Measurements from ENCODE around the gene DIO2. TPM values are rescaled to one million over a fixed set of nuclear protein-coding genes. Genes with fewer than 3 reads are reported as not detected.

The DIO2 gene
- total RNA-seq, 2 donors from 2014 or later, result 0.04 to 0.57 TPM

- H3K9ac ChIP-seq (ENCODE audit: extremely low read depth, low read length, poor library complexity, severe bottlenecking), result no peak overlapping the region
- Mint-ChIP-seq H3K36me3 (ENCODE audit: low read depth) (no peaks in the 10 kb centered on the region), H3K9me3 (peaks cover 69% of the 10 kb centered on the region), H3K27ac (no peak overlapping the region), H3K4me3 (no peak overlapping the region), H3K4me1 (no peaks in the 10 kb centered on the region), H3K27me3 (ENCODE audit: insufficient read depth) (no peaks in the 10 kb centered on the region)
- TF ChIP-seq CTCF (conservative IDR thresholded peaks at IDR 0.05), result no peak
- H3K4me1 ChIP-seq (ENCODE audit: control insufficient read depth, insufficient read depth, low read length), result no peaks in the 10 kb centered on the region
- no peaks in the 10 kb centered on the region for H3K27me3 ChIP-seq (ENCODE audit: control insufficient read depth, insufficient read depth, low read length, poor library complexity, severe bottlenecking)
- peaks cover 27% of the 10 kb centered on the region for H3K9me3 ChIP-seq (ENCODE audit: control insufficient read depth, low read length)
- H3K27ac ChIP-seq (ENCODE audit: low read depth, low read length), result no peak overlapping the region
- 80 to 91% methylated on average over 2 to 3 of the region's 3 CpGs for WGBS, 2 experiments (ENCODE audit: insufficient coverage in 1 of 2, insufficient read length in 1 of 2)
- H3K36me3 ChIP-seq (ENCODE audit: control insufficient read depth, insufficient read depth, low read length), result no peaks in the 10 kb centered on the region
- no peak for DNase-seq
- no peak overlapping the region for H3K4me3 ChIP-seq (ENCODE audit: low read length)
These were observed 25.8 kb upstream of the DIO2 start for GRCh38 chr14:80237143-80237542.

- H3K27me3 Mint-ChIP-seq (ENCODE audit: insufficient read depth), result no peaks in the 10 kb centered on the region
- peaks cover 73% of the 10 kb centered on the region for H3K9me3 Mint-ChIP-seq
- H3K27ac Mint-ChIP-seq, result no peak overlapping the region
- no peak for DNase-seq
- TF ChIP-seq CTCF (conservative IDR thresholded peaks at IDR 0.05), result no peak
- no peaks in the 10 kb centered on the region for H3K27me3 ChIP-seq (ENCODE audit: control insufficient read depth, insufficient read depth, low read length, poor library complexity, severe bottlenecking)
- no peaks in the 10 kb centered on the region for H3K36me3 ChIP-seq (ENCODE audit: control insufficient read depth, insufficient read depth, low read length)
- no peak overlapping the region for H3K27ac ChIP-seq (ENCODE audit: low read depth, low read length)
- H3K9me3 ChIP-seq (ENCODE audit: control insufficient read depth, low read length), result peaks cover 27% of the 10 kb centered on the region
- no peaks in the 10 kb centered on the region for H3K4me1 ChIP-seq (ENCODE audit: control insufficient read depth, insufficient read depth, low read length)
- WGBS, 2 experiments (ENCODE audit: insufficient coverage in 1 of 2, insufficient read length in 1 of 2), result 83 to 100% methylated on average over 1 to 2 of the region's 2 CpGs
- H3K4me1 Mint-ChIP-seq, result no peaks in the 10 kb centered on the region
- no peak overlapping the region for H3K4me3 ChIP-seq (ENCODE audit: low read length)
- H3K36me3 Mint-ChIP-seq (ENCODE audit: low read depth), result no peaks in the 10 kb centered on the region
- H3K9ac ChIP-seq (ENCODE audit: extremely low read depth, low read length, poor library complexity, severe bottlenecking), result no peak overlapping the region
- no peak overlapping the region for H3K4me3 Mint-ChIP-seq
These were observed 22.3 kb upstream of the DIO2 start for GRCh38 chr14:80233470-80234089.

GRCh38 chr14:80231702-80232101 is 20.4 kb upstream of the DIO2 start:
- no peak for TF ChIP-seq CTCF (conservative IDR thresholded peaks at IDR 0.05)
- Histone ChIP-seq H3K27ac (ENCODE audit: low read depth, low read length) (no peak overlapping the region), H3K9me3 (ENCODE audit: control insufficient read depth, low read length) (peaks cover 10% of the 10 kb centered on the region), H3K9ac (ENCODE audit: extremely low read depth, low read length, poor library complexity, severe bottlenecking) (no peak overlapping the region), H3K27me3 (ENCODE audit: control insufficient read depth, insufficient read depth, low read length, poor library complexity, severe bottlenecking) (no peaks in the 10 kb centered on the region), H3K36me3 (ENCODE audit: control insufficient read depth, insufficient read depth, low read length) (no peaks in the 10 kb centered on the region), H3K4me3 (ENCODE audit: low read length) (no peak overlapping the region), H3K4me1 (ENCODE audit: control insufficient read depth, insufficient read depth, low read length) (no peaks in the 10 kb centered on the region)
- H3K36me3 Mint-ChIP-seq (ENCODE audit: low read depth), result no peaks in the 10 kb centered on the region
- 67 to 91% methylated on average over 1 to 2 of the region's 2 CpGs for WGBS, 2 experiments (ENCODE audit: insufficient coverage in 1 of 2, insufficient read length in 1 of 2)
- H3K27me3 Mint-ChIP-seq (ENCODE audit: insufficient read depth), result no peaks in the 10 kb centered on the region
- H3K4me3 Mint-ChIP-seq, result no peak overlapping the region
- no peak for DNase-seq
- H3K27ac Mint-ChIP-seq, result no peak overlapping the region
- peaks cover 58% of the 10 kb centered on the region for H3K9me3 Mint-ChIP-seq
- H3K4me1 Mint-ChIP-seq, result no peaks in the 10 kb centered on the region
